NCI-H510A (cell line): Measurements from ENCODE around the gene SLC16A4.
"Not testable (repeated sequence)": the region's sequence is repeated elsewhere in the genome, so short reads cannot be mapped to it uniquely, and the experiment has no call there.

Source experiments
- DNase-seq: peaks from one replicate; lab custom pipeline; 2025; lab: John Stamatoyannopoulos, UW

Gene SLC16A4

GRCh38 chr1:110390692-110391245 is at the start of gene SLC16A4:
Gene SLC16A4 (minus strand): TSS chr1:110391026. CDS start chr1:110389323, 1,703 bp downstream.
- DNase-seq, result no peak

GRCh38 chr1:110439873-110440272 is 49.0 kb upstream of the SLC16A4 start:
- not testable (repeated sequence) for DNase-seq

DNA sequence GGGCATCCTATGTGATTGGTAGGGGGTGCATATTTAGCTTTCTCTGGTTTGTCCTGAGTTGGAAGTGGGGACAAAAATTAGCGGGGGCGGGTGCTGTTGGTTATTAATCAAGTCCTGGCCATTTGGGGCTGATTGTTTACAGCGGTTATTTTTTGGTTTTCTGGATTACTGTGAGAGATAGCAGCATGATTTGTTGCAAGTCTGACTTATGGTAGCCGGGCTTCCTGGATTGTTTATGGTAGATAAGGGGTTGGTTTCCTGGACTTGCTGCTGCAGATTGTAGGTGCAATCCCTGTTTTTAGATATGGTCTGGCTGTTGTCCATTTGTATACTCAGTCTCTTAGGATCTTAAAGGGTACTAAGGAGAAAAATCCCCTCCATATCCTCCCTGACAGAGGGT is 48.1 kb upstream of the SLC16A4 start:
- DNase-seq, result no peak

DNA sequence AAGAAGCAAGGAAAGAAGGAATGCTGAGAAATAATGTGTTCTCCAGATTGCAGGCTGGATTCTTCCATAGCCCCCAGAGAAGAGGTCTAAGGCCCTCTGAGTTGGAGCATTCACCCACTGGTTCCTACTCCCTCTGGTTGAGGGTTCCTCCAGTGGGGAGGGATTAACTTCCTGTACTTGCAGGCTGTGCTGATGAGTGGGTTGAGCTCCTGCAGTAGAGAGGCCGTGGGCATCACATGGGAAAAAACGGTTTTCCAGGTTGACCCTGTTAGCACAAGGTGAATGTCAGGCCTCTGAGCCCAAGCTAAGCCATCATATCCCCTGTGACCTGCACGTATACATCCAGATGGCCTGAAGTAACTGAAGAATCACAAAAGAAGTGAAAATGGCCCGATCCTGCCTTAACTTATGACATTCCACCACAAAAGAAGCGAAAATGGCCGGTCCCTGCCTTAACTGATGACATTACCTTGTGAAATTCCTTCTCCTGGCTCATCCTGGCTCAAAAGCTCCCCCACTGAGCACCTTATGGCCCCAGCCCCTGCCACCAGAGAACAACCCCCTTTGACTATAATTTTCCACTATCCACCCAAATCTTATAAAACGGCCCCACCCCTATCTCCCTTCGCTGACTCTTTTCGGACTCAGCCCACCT is 46.9 kb upstream of the SLC16A4 start:
- not testable (repeated sequence) for DNase-seq

DNA sequence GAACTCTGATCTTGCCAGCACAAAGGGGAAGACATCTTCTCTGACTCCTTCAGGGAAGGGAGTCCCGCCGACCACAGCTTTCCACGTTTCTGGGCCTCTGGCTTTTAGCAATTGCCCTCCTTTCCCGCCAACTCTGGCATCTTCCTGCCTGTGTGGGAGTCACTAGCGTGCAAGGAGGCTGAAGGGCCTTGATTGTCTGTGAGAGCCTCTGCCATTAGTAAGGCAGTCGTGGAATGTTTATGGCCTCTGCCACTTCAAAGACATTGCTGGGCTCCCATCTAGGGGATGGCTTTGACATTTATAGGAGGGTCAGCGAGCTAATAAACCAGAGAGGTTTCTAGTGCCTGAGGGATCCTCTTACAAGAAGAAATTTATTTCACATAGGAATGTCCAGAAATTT is 45.8 kb upstream of the SLC16A4 start:
- DNase-seq, result no peak

DNA sequence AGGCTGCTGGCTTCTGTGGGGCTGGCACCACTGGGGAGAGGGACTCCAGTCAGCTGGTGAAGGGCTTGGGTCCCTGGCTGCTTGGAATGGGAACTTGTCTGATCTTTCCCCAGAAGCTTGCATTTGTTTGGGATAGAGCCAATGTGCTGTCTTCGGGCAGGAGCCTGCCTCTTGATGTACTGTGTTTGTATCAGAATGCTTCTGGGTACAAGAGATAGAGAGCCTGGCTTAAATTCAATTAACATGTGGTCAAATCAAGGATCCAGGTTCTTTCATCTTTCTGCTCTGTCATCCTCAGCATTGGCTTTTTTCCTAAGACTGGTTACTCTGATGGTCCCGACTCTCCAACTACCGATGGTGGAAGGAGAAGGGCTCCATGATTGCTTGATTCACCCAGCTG is 44.1 kb upstream of the SLC16A4 start:
- DNase-seq, result no peak

GRCh38 chr1:110433803-110434202 is 43.0 kb upstream of the SLC16A4 start:
- DNase-seq, result peak; percentile 41

- DNase-seq, result no peak
Observed at GRCh38 chr1:110433213-110433612, 42.4 kb upstream of the SLC16A4 start.

- DNase-seq, result no peak
Observed at GRCh38 chr1:110430901-110431300, 40.1 kb upstream of the SLC16A4 start.

DNA sequence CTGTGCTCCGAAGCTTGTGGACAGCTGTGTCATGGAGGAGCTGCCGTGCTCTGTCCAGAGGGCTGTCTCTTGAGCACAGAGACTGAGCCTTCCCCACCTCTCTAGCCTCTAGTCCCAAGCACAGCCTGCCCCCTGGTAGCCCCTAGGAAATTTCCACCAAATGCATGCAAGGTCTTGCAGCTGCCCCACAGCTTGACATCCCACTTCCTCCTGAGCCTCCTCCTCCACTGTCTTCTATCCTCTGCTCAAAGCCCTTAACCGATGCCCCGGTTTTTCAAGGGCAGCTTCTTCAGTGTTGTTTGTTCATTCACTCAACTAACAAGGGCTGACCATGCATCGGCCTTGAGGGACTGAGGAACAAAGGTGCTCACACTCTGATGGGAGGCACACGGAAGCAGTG is 39.5 kb upstream of the SLC16A4 start:
- DNase-seq, result no peak

DNA sequence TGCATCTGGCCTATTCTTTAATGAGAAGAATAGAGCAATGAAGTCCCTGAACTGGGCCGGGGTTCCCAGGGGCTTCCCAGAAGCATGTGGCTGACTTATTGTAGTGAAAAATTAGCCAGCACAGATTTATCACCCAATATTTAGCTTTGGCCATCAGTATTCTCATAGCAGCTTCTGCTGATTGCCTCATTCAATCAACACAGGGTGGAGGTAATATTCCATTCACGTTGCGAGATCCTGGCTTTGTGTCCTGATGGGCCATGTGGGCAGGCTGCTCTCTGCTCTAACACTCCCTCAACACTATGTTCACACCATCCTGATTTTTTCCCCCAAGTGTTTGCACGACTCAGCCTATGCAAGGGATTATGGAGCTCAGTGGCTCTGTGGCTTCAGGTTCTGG is 38.1 kb upstream of the SLC16A4 start:
- DNase-seq, result no peak

DNA sequence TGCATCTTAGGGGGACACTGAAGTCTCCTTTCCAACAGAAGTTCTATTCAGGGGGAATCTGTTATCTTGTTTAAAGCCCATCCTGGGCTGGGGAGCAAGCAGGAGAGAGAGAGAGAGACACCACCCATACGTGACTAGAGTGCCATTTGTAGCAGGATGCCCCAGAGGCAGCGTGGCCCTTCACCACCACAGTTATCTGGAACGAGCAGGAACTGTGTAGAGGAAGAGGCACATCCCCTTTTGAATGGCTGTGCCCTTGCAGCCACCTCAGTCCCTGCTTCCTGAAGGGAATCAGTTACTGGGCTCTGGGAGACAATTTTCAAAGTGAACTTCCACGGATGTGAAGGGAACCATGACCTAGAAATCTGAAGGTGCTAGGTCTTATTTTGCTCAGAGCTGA is 36.0 kb upstream of the SLC16A4 start:
- no peak for DNase-seq

GRCh38 chr1:110425612-110426152 is 34.9 kb upstream of the SLC16A4 start:
- no peak for DNase-seq

DNA sequence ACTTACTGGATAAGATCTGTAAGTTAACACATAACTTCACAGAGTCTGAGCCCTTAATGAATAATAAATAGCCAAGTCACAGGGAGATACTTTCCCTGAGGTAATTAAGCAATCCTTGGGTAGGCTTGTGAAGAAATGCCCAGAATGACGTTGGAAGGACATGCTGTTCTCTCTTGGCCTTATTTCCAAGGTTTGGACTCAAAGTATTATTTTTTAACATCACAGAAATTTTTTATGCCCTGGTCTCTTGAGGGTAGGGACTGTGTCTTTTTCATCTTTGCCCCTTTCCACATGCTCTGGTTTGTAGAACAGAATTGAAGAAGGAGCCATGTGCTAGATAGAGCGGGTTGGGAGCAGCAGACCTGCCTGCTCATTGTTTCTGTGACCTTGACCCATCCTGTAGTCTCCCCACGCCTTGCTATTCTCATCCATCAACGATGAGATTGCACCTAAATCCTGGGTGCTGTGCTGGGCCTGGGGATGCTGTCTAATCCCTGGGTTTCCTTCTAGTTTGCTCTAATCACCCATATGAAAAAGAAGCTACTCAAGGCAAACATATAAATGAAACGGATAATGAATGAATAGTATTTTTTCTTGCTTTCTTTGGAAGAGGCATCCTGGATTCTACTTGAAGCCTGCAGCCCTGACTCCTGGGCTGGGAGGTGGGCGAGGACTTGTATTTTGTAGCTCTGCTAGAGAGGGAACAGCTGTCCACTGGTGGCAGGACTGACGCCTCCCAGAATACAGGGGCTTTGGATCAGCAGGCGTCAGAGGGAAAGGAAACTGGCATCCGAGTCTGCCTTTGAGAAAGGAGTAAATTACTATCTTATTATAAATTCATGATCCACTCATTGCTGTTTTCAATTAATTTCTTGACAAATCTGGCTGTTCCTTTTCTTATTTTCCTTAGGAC is 34.1 kb upstream of the SLC16A4 start:
- no peak for DNase-seq

DNA sequence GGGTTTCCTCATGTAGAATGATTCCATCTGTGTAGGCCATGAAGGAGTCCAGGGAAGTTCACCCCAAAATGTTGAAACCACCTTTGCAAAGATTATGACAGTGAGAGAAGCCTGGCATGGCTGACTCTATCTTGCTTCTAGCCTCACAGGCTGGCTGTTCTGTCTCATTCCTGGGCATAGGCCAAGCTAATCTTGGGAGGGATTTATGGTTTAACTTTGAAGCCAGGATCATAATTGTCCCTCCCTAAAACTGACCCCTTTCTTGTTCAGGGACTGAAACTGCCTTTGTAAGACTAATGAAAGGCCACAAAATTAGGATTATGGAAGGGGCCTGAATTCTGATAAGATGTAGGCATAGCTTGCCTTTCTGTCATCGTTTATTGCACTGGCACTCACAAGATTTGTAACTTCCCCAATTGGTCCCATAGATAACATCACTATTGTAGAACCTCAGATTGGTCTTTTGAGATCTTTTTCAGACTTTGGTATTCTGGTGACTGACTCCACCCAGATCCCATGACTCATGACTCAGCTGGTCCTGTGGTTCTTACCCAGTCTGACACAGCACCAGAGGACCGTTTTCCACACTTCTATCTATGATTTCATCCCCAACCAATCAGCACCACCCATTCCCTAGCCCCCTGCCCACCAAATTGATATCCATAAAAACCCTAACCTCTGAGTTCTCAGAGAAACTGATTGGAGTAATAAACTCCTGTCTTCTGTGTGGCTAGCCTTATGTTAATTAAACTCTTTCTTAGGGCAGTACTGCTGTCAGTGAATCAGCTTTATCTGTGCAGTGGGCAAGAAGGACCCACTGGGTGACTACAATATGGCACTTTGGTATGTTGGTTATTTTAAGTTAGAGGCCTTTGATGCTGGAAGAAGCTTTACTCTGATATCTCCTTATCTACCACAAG is 30.3 kb upstream of the SLC16A4 start:
- DNase-seq, result no peak

- DNase-seq, result no peak
Observed at GRCh38 chr1:110420023-110420662, 29.3 kb upstream of the SLC16A4 start.

DNA sequence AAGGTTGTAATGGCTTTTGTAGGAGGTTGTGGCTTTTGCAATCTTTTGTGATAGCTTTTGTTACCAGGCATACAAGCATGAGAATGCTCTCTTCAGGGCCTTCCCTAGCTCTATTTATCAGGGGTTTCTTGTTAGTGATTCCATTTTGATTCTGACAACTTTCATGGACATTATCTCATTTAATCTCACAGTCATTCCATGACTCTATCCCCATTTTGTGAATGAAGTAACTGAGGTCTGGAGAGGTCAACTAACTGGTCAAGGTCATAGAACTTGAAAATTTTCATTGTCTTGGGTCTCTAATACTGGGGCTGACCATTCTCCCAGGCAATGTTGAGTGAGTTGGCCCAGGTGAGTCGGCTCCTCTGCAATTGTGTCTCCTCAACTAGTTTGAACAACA is 27.9 kb upstream of the SLC16A4 start:
- DNase-seq, result no peak

DNA sequence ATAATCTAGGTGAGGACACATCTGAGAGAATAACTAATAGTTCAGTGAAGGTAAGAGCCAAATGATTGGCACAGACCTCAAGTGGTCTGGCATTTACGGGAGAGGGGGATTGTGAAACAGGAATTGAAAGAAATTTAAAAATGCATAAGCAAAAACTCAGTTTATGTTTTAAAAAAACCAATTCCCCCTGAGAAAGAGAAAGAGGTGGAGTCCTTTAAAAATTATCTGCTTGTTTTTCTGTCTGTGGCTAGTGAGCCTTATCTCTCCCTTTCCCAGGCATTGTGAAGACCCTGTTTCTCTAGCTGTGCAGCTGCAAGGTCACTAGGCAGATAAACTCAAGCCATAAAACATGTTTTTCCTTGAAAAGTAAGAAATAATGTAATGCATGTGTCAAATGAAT is 22.2 kb upstream of the SLC16A4 start:
- DNase-seq, result not testable (repeated sequence)

GRCh38 chr1:110412576-110412975 is 21.8 kb upstream of the SLC16A4 start:
- no peak for DNase-seq

DNA sequence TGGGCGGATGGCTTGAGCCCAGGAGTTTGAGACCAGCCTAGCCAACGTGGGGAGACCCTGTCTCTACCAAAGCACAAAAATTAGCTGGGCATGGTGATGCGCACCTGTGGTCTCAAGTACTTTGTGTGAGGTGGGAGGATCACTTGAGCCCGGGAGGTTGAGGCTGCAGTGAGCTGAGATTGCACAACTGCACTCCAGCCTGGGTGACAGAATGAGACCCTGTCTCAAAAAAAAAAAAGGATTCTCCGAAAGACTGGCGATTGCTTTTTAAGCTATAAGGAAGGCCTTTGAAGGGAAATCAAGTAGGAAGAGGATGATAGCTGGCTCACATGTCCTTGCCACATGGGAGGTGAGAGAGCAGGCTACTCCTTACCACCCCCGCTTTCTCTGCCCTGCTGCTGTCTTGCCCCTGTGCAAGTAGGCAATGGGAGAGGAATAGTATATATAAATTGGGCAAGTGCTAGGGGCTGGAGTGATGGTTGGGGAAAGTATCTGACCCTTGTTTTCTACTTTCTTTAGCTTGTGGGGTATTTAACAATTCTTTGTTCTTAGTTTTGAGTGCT is 20.4 kb upstream of the SLC16A4 start:
- no peak for DNase-seq

DNA sequence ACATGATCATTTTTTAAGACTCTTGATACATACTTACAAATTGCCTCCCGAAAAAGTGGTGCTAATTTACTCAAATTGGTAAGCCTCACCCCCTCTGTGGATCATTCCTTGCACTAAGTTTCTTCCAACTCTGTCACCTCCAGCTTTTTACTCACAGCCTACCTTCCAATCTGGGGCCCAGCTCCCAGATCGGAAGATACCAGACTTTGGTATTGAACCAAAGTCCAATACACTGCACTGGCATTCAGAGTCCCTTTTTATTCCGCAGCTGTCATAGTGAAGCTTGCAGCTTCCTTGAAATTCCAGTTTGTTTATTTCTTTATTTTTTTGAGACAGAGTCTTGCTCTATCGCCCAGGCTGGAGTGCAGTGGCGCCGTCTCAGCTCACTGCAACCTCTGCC is 18.5 kb upstream of the SLC16A4 start:
- DNase-seq, result no peak
